GM12878 (cell line): ENCODE measurements around the gene NINL. TPM values are rescaled to one million over a fixed set of nuclear protein-coding genes. Genes with fewer than 3 reads are reported as not detected.

ENCODE experiments used
- ATAC-seq: fragments of 200-7000 bp; cut with Tn5 transposase; 3 replicates; pipeline ENCODE4 v1.9.1; 2020; ENCODE audit warnings: mild to moderate bottlenecking, moderate library complexity
- BruUV-seq: library from RNA; stranded (reverse); fragments of 400-500 nt; replicated peaks from 2 replicates; lab custom pipeline; 2021; lab: Mats Ljungman, UMichigan
- CTCF ChIA-PET: fragments of 300-600 bp; sonication (Branson Sonifier 250); formaldehyde crosslinking; extraction: SDS; loops from one replicate; lab custom pipeline; 2021; ENCODE audit warnings: inconsistent platforms; lab: Yijun Ruan, JAX
- POLR2A ChIA-PET: fragments of 350-600 bp; formaldehyde crosslinking; extraction: SDS; loops from one replicate; lab custom pipeline; 2021; ENCODE audit warnings: inconsistent platforms; lab: Charles Lee
- RAD21 ChIA-PET: fragments of 300-600 bp; sonication (Branson Sonifier 250); formaldehyde crosslinking; loops from one replicate; lab custom pipeline; 2023; ENCODE audit warnings: antibody characterized with exemption; ENCODE audit not compliant: unreplicated experiment; lab: Charles Lee
- SMC1A ChIA-PET: fragments of 300-600 bp; sonication (Branson Sonifier 250); formaldehyde crosslinking; loops from one replicate; lab custom pipeline; 2023; ENCODE audit not compliant: unreplicated experiment, uncharacterized antibody; lab: Charles Lee
- DNase-seq: peaks from one replicate; pipeline ENCODE4 v3.0.0-alpha.2; 2011; ENCODE audit warnings: low read depth, low spot score
- FAIRE-seq: peaks from 3 replicates; lab custom pipeline; 2011; peaks lifted over from hg19 to GRCh38; lab: Jason Lieb, UNC
- H2AFZ ChIP-seq: 2 replicates; pipeline ENCODE4 v1.6.0; 2011; ENCODE audit warnings: low read depth, low read length, control low read depth; ENCODE audit not compliant: control insufficient read depth
- H3K27ac ChIP-seq: 2 replicates; pipeline ENCODE4 v1.5.1; 2011; ENCODE audit warnings: control low read depth; ENCODE audit not compliant: control insufficient read depth, insufficient read depth
- H3K27me3 ChIP-seq, 2 experiments: replicated peaks in 1 of 2; 2 replicates each; pipeline versions ENCODE4 v1.6.0 to v1.6.1; 2011; ENCODE audit warnings: low read length in 1 of 2; ENCODE audit not compliant: control insufficient read depth in 2 of 2, insufficient read depth in 2 of 2
- H3K36me3 ChIP-seq, 2 experiments: 2 replicates each; pipeline ENCODE4 v1.5.1; 2011; ENCODE audit warnings: low read length in 1 of 2; ENCODE audit not compliant: control insufficient read depth in 2 of 2, insufficient read depth in 2 of 2
- H3K4me1 ChIP-seq: 2 replicates; pipeline ENCODE4 v1.6.1; 2011; ENCODE audit warnings: mild to moderate bottlenecking, low read length, moderate library complexity, mixed read lengths; ENCODE audit not compliant: control insufficient read depth, insufficient read depth
- H3K4me2 ChIP-seq: 2 replicates; pipeline ENCODE4 v1.6.0; 2011; ENCODE audit warnings: control low read depth; ENCODE audit not compliant: control insufficient read depth, insufficient read depth
- H3K4me3 ChIP-seq: fragments of 200-600 bp; sonication (generic); 2 replicates; pipeline ENCODE4 v1.5.1; 2016
- H3K79me2 ChIP-seq: 2 replicates; pipeline ENCODE4 v1.6.0; 2011; ENCODE audit warnings: low read length; ENCODE audit not compliant: control insufficient read depth, insufficient read depth
- H3K9ac ChIP-seq: 2 replicates; pipeline ENCODE4 v1.8.0; 2011; ENCODE audit warnings: low read length, control low read depth, mixed read lengths; ENCODE audit not compliant: control insufficient read depth, insufficient read depth
- H3K9me3 ChIP-seq: replicated peaks from 3 replicates; pipeline ENCODE4 v1.5.1; 2011; ENCODE audit warnings: mild to moderate bottlenecking, low read length; ENCODE audit not compliant: control insufficient read depth, insufficient read depth
- H4K20me1 ChIP-seq: 2 replicates; pipeline ENCODE4 v1.6.0; 2011; ENCODE audit not compliant: control insufficient read depth, insufficient read depth
- BACH1 ChIP-seq: fragments of 450-650 bp; IDR thresholded peaks from 2 replicates; pipeline ENCODE4 v1.6.1; 2017; ENCODE audit warnings: mild to moderate bottlenecking, borderline replicate concordance
- EP300 ChIP-seq, 2 experiments: fragments of 150-350 bp in 1 of 2; IDR thresholded peaks; 2 replicates each; pipeline ENCODE4 v1.6.1; 2011 to 2012; ENCODE audit warnings: low read depth in 2 of 2, low read length in 2 of 2, borderline replicate concordance in 1 of 2, improper control_type of control experiment in 1 of 2, inconsistent platforms in 1 of 2; ENCODE audit not compliant: control insufficient read depth in 1 of 2
- HDAC6 ChIP-seq: fragments of 200-600 bp; sonication (generic); IDR thresholded peaks from one replicate; pipeline ENCODE4 v1.8.0; 2017; ENCODE audit warnings: antibody characterized with exemption; ENCODE audit not compliant: unreplicated experiment
- MYB ChIP-seq: fragments of 150-350 bp; IDR thresholded peaks from 2 replicates; pipeline ENCODE4 v1.6.1; 2014; ENCODE audit warnings: mild to moderate bottlenecking, low read depth, low read length, borderline replicate concordance
- NFYB ChIP-seq: IDR thresholded peaks from 2 replicates; pipeline ENCODE4 v1.6.1; 2011; ENCODE audit warnings: low read depth, mild to moderate bottlenecking, low read length, improper control_type of control experiment, moderate library complexity; ENCODE audit not compliant: insufficient read depth
- NR2C2 ChIP-seq: IDR thresholded peaks from 2 replicates; pipeline ENCODE4 v1.6.1; 2011; ENCODE audit warnings: borderline replicate concordance, low read depth; ENCODE audit not compliant: control insufficient read depth, insufficient read length
- SIN3A ChIP-seq: IDR thresholded peaks from 2 replicates; pipeline ENCODE4 v1.6.1; 2012; ENCODE audit warnings: low read depth, low read length, improper control_type of control experiment
- SMAD5 ChIP-seq: IDR thresholded peaks from 2 replicates; pipeline ENCODE4 v1.6.1; 2016; ENCODE audit warnings: antibody characterized with exemption, low read depth
- YY1 ChIP-seq: IDR thresholded peaks from 2 replicates; pipeline ENCODE4 v1.6.1; 2011; ENCODE audit warnings: low read depth, mild to moderate bottlenecking, low read length
- WGBS: methylation state at CpG from one replicate; pipeline ENCODE4 v1.1.6; 2016; ENCODE audit warnings: low lambda C conversion rate; ENCODE audit not compliant: insufficient replicate concordance, insufficient coverage; ENCODE audit errors: missing lambda C conversion rate; 5-methylcytosine and 5-hydroxymethylcytosine counted together
- in situ Hi-C: fragments of 300-500 bp; cut with MboI; formaldehyde crosslinking; loops from 9 replicates; pipeline ENCODE4 v1.14.3; 2018; ENCODE audit warnings: mixed read lengths
- intact Hi-C: fragments of 100-400 bp; cut with micrococcal nuclease; formaldehyde crosslinking; loops from one replicate; pipeline ENCODE4 v1.14.2; 2022; ENCODE audit not compliant: unreplicated experiment
- polyA plus RNA-seq, 11 experiments: library from polyadenylated mRNA; depleted of rRNA in 4 of 11; unstranded in 6 of 11; stranded (reverse) in 5 of 11; fragments of >200 nt; fragmentation: Nextera tagmentation in 4 of 11; fragmentation: Illumina TruSeq in 1 of 11; extraction: Ambion mirVana in 4 of 11; extraction: Trizol in 1 of 11; gene quantifications; 1 replicate in 1 of 11; 2 replicates in 10 of 11; pipeline versions ENCODE4 v1.2.1 to v1.2.3, GENCODE V29; 2011 to 2016; ENCODE audit warnings: inconsistent platforms in 2 of 11, missing spikeins in 2 of 11, low read depth in 1 of 11
- total RNA-seq, 4 experiments: library from RNA; depleted of rRNA in 3 of 4; stranded (reverse); fragments of >200 nt in 3 of 4; fragmentation: Illumina TruSeq in 1 of 4; extraction: Trizol in 1 of 4; gene quantifications; 2 replicates each; pipeline versions ENCODE4 v1.2.1 to v1.2.3, GENCODE V29; 2013 to 2021
- TF ChIP-seq, protein P1 (sequence below): fragments of 450-650 bp; IDR thresholded peaks from 2 replicates; pipeline ENCODE4 v1.6.1; 2014; ENCODE audit warnings: mild to moderate bottlenecking
- TF ChIP-seq, protein P2 (sequence below): fragments of 450-650 bp; IDR thresholded peaks from 2 replicates; pipeline ENCODE4 v1.6.1; 2016; ENCODE audit warnings: mild to moderate bottlenecking
- TF ChIP-seq, protein P3 (sequence below): fragments of 450-650 bp; IDR thresholded peaks from 2 replicates; pipeline ENCODE4 v1.6.1; 2017; ENCODE audit warnings: antibody characterized with exemption, mild to moderate bottlenecking, moderate library complexity
- TF ChIP-seq, protein P4 (sequence below): fragments of 450-650 bp; IDR thresholded peaks from 2 replicates; pipeline ENCODE4 v1.6.1; 2017; ENCODE audit warnings: low read depth, mild to moderate bottlenecking, moderate library complexity

Gene NINL
- total and polyA plus RNA-seq, 10 of the 15 experiments (the other 5 are each of a cell fraction or from before 2014, with no cell fraction given): 0.04 to 0.77 (median 0.23) TPM; not detected in 1

DNA sequence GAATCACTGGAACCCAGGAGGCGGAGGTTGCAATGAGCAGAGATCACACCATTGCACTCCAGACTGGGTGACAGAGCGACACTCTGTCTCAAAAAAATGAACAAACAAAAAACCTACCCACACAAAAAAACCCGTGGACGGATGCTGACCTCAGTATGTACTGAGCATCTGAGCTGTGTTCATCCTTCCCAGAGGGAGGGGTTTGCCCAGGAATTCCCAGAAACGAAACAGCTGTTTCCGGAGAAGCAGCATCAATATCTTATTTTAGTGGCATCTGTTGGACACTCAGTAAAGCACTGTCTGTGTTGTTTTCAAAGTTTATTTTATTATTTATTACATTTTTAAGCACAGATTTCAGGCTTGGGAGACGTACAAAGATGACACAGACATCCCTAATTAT is 19.8 kb upstream of the NINL start (continued):
- TF ChIP-seq NR2C2 (no peak), SMAD5 (no peak), YY1 (no peak)

DNA sequence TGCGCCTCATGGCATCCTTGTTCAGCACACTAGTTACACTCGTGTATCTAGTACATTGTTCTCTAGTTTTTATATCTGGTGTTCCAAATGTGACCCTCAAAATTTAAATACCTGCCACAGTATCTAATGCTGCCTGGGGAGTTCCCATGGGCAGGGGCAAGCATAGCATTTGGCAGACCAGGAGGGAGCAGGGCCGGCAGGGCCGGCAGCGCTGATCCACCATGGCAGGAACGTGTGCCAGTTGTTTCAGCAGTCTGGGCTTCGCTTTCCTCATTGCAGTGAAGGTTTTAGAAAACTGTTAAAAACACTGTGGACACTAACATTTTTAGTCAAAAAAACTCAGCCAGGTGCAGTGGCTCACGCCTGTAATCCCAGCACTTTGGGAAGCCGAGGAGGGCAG is 19.3 kb upstream of the NINL start:
- no peak overlapping the region for H3K4me3 ChIP-seq
- H4K20me1 ChIP-seq: no peaks in the 10 kb centered on the region
- ChIA-PET RAD21 (no interaction called here), POLR2A (no interaction called here), CTCF (no interaction called here), SMC1A (no interaction called here)
- no peak overlapping the region for H3K9ac ChIP-seq
- no TSS peak for BruUV-seq
- no peak overlapping the region for H3K27ac ChIP-seq
- no peak for DNase-seq
- no peaks in the 10 kb centered on the region for H3K79me2 ChIP-seq
- no peaks in the 10 kb centered on the region for H3K27me3 ChIP-seq
- in situ Hi-C loops: loop anchor here (25.0 kb wide), 1 partner anchor 558 kb away; no protein-coding TSS in a partner anchor
- no peak for TF ChIP-seq HDAC6
- TF ChIP-seq, protein P1, sequence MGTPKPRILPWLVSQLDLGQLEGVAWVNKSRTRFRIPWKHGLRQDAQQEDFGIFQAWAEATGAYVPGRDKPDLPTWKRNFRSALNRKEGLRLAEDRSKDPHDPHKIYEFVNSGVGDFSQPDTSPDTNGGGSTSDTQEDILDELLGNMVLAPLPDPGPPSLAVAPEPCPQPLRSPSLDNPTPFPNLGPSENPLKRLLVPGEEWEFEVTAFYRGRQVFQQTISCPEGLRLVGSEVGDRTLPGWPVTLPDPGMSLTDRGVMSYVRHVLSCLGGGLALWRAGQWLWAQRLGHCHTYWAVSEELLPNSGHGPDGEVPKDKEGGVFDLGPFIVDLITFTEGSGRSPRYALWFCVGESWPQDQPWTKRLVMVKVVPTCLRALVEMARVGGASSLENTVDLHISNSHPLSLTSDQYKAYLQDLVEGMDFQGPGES: no peak
- TF ChIP-seq, protein P2, sequence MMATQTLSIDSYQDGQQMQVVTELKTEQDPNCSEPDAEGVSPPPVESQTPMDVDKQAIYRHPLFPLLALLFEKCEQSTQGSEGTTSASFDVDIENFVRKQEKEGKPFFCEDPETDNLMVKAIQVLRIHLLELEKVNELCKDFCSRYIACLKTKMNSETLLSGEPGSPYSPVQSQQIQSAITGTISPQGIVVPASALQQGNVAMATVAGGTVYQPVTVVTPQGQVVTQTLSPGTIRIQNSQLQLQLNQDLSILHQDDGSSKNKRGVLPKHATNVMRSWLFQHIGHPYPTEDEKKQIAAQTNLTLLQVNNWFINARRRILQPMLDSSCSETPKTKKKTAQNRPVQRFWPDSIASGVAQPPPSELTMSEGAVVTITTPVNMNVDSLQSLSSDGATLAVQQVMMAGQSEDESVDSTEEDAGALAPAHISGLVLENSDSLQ: no peak
- TF ChIP-seq MYB: no peak
- TF ChIP-seq EP300 (IDR thresholded peaks at IDR 0.05; ENCODE audit: borderline replicate concordance in 1 of 2, control insufficient read depth in 1 of 2, low read depth in 2 of 2, low read length in 2 of 2): no peak
- no peak for TF ChIP-seq BACH1
- TF ChIP-seq, protein P3, sequence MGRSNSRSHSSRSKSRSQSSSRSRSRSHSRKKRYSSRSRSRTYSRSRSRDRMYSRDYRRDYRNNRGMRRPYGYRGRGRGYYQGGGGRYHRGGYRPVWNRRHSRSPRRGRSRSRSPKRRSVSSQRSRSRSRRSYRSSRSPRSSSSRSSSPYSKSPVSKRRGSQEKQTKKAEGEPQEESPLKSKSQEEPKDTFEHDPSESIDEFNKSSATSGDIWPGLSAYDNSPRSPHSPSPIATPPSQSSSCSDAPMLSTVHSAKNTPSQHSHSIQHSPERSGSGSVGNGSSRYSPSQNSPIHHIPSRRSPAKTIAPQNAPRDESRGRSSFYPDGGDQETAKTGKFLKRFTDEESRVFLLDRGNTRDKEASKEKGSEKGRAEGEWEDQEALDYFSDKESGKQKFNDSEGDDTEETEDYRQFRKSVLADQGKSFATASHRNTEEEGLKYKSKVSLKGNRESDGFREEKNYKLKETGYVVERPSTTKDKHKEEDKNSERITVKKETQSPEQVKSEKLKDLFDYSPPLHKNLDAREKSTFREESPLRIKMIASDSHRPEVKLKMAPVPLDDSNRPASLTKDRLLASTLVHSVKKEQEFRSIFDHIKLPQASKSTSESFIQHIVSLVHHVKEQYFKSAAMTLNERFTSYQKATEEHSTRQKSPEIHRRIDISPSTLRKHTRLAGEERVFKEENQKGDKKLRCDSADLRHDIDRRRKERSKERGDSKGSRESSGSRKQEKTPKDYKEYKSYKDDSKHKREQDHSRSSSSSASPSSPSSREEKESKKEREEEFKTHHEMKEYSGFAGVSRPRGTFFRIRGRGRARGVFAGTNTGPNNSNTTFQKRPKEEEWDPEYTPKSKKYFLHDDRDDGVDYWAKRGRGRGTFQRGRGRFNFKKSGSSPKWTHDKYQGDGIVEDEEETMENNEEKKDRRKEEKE: no peak
- no peak for TF ChIP-seq SIN3A
- TF ChIP-seq, protein P4, sequence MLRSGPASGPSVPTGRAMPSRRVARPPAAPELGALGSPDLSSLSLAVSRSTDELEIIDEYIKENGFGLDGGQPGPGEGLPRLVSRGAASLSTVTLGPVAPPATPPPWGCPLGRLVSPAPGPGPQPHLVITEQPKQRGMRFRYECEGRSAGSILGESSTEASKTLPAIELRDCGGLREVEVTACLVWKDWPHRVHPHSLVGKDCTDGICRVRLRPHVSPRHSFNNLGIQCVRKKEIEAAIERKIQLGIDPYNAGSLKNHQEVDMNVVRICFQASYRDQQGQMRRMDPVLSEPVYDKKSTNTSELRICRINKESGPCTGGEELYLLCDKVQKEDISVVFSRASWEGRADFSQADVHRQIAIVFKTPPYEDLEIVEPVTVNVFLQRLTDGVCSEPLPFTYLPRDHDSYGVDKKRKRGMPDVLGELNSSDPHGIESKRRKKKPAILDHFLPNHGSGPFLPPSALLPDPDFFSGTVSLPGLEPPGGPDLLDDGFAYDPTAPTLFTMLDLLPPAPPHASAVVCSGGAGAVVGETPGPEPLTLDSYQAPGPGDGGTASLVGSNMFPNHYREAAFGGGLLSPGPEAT: no peak
- TF ChIP-seq NFYB: no peak
- FAIRE-seq: no peak
- no peak for ATAC-seq
- H2AFZ ChIP-seq: no peak overlapping the region
- no peaks in the 10 kb centered on the region for H3K36me3 ChIP-seq
- H3K4me2 ChIP-seq: no peak overlapping the region
- WGBS: 77% methylated on average over 9 of the region's 9 CpGs
- H3K4me1 ChIP-seq: no peaks in the 10 kb centered on the region
- intact Hi-C loops: no loop called here
- no peaks in the 10 kb centered on the region for H3K9me3 ChIP-seq
